Measurements from ENCODE around the gene CMTM2. TPM values are rescaled to one million over a fixed set of nuclear protein-coding genes. Genes with fewer than 3 reads are reported as not detected.
A peak's percentile ranks its signal among the peaks of the same experiment; 100 is the strongest.

The CMTM2 gene
- total and polyA plus RNA-seq, 2 donors (not counting 1 experiment from before 2014, with no cell fraction given) = not detected

- Histone ChIP-seq H3K36me3 (ENCODE audit: control insufficient read depth, insufficient read depth, low read length) (peaks cover 14% of the 10 kb centered on the region), H3K9ac (ENCODE audit: insufficient read depth, low read length) (no peak overlapping the region), H3K4me1 (ENCODE audit: control insufficient read depth, extremely low read depth, insufficient read depth, low read length) (peaks cover 15% of the 10 kb centered on the region), H3K27ac (ENCODE audit: insufficient read depth, low read length) (no peak overlapping the region), H3K79me2 (ENCODE audit: control insufficient read depth, insufficient read depth, low read length) (peaks cover 3% of the 10 kb centered on the region), H3K4me3 (replicated peaks in 1 of 4; ENCODE audit: control extremely low read depth in 1 of 4, insufficient read depth in 1 of 4, low read depth in 3 of 4, low read length in 4 of 4) (peak overlapping the region in 3 of 4 experiments; percentile 34 to 78 (median 49)), H4K20me1 (ENCODE audit: control insufficient read depth, extremely low read depth, insufficient read depth, low read length) (no peaks in the 10 kb centered on the region), H3K27me3 (ENCODE audit: control insufficient read depth, insufficient read depth, low read length) (peaks cover 4% of the 10 kb centered on the region), H3K9me3 (ENCODE audit: control insufficient read depth, insufficient read depth, low read depth, low read length) (no peaks in the 10 kb centered on the region), H3K4me2 (ENCODE audit: extremely low read depth, insufficient read depth, low read length) (peak overlapping the region; percentile 56), H2AFZ (ENCODE audit: low read length) (no peak overlapping the region)
- TF ChIP-seq EZH2 (IDR thresholded peaks at IDR 0.05; ENCODE audit: low read length, missing control alignments) = no peak
- no peak for TF ChIP-seq CTCF (conservative IDR thresholded peaks at IDR 0.05 in 1 of 2, IDR thresholded peaks at IDR 0.05 in 1 of 2; ENCODE audit: low read depth in 1 of 2, low read length in 2 of 2)
- no peak for DNase-seq (ENCODE audit: low read depth in 2 of 2)
These were observed 26.9 kb downstream of the CMTM2 start for GRCh38 chr16:66605979-66606751.

GRCh38 chr16:66608241-66609138 lies 29.2 kb downstream of the CMTM2 start:
- no peaks in the 10 kb centered on the region for H3K9me3 ChIP-seq (ENCODE audit: control insufficient read depth, insufficient read depth, low read depth, low read length)
- no peak overlapping the region for H3K4me3 ChIP-seq (replicated peaks in 1 of 4; ENCODE audit: control extremely low read depth in 1 of 4, insufficient read depth in 1 of 4, low read depth in 3 of 4, low read length in 4 of 4)
- peak; percentile 77 to 91 for DNase-seq (ENCODE audit: low read depth in 2 of 2)
- H3K27me3 ChIP-seq (ENCODE audit: control insufficient read depth, insufficient read depth, low read length) = no peaks in the 10 kb centered on the region
- H4K20me1 ChIP-seq (ENCODE audit: control insufficient read depth, extremely low read depth, insufficient read depth, low read length) = no peaks in the 10 kb centered on the region
- peaks cover 15% of the 10 kb centered on the region for H3K4me1 ChIP-seq (ENCODE audit: control insufficient read depth, extremely low read depth, insufficient read depth, low read length)
- no peak overlapping the region for H2AFZ ChIP-seq (ENCODE audit: low read length)
- H3K79me2 ChIP-seq (ENCODE audit: control insufficient read depth, insufficient read depth, low read length) = peaks cover 3% of the 10 kb centered on the region
- no peak overlapping the region for H3K9ac ChIP-seq (ENCODE audit: insufficient read depth, low read length)
- TF ChIP-seq EZH2 (IDR thresholded peaks at IDR 0.05; ENCODE audit: low read length, missing control alignments) (no peak), CTCF (conservative IDR thresholded peaks at IDR 0.05 in 1 of 2, IDR thresholded peaks at IDR 0.05 in 1 of 2; ENCODE audit: low read depth in 1 of 2, low read length in 2 of 2) (peak; percentile 71 to 93)
- H3K36me3 ChIP-seq (ENCODE audit: control insufficient read depth, insufficient read depth, low read length) = peaks cover 19% of the 10 kb centered on the region
- peak overlapping the region; percentile 43 for H3K27ac ChIP-seq (ENCODE audit: insufficient read depth, low read length)
- H3K4me2 ChIP-seq (ENCODE audit: extremely low read depth, insufficient read depth, low read length) = peak overlapping the region; percentile 25

GRCh38 chr16:66609139-66609510 lies 29.9 kb downstream of the CMTM2 start:
- H4K20me1 ChIP-seq (ENCODE audit: control insufficient read depth, extremely low read depth, insufficient read depth, low read length) = no peaks in the 10 kb centered on the region
- H3K27ac ChIP-seq (ENCODE audit: insufficient read depth, low read length) = peak overlapping the region; percentile 43
- no peak overlapping the region for H3K4me2 ChIP-seq (ENCODE audit: extremely low read depth, insufficient read depth, low read length)
- TF ChIP-seq EZH2 (IDR thresholded peaks at IDR 0.05; ENCODE audit: low read length, missing control alignments) (no peak), CTCF (conservative IDR thresholded peaks at IDR 0.05 in 1 of 2, IDR thresholded peaks at IDR 0.05 in 1 of 2; ENCODE audit: low read depth in 1 of 2, low read length in 2 of 2) (no peak)
- no peaks in the 10 kb centered on the region for H3K27me3 ChIP-seq (ENCODE audit: control insufficient read depth, insufficient read depth, low read length)
- H2AFZ ChIP-seq (ENCODE audit: low read length) = no peak overlapping the region
- H3K36me3 ChIP-seq (ENCODE audit: control insufficient read depth, insufficient read depth, low read length) = peaks cover 19% of the 10 kb centered on the region
- no peaks in the 10 kb centered on the region for H3K9me3 ChIP-seq (ENCODE audit: control insufficient read depth, insufficient read depth, low read depth, low read length)
- peaks cover 3% of the 10 kb centered on the region for H3K79me2 ChIP-seq (ENCODE audit: control insufficient read depth, insufficient read depth, low read length)
- no peak overlapping the region for H3K9ac ChIP-seq (ENCODE audit: insufficient read depth, low read length)
- H3K4me1 ChIP-seq (ENCODE audit: control insufficient read depth, extremely low read depth, insufficient read depth, low read length) = peaks cover 11% of the 10 kb centered on the region
- DNase-seq (ENCODE audit: low read depth in 2 of 2) = no peak
- H3K4me3 ChIP-seq (replicated peaks in 1 of 4; ENCODE audit: control extremely low read depth in 1 of 4, insufficient read depth in 1 of 4, low read depth in 3 of 4, low read length in 4 of 4) = no peak overlapping the region

All from fibroblast of lung (primary cell).